Measurements from ENCODE around the gene CAMK2N1.

DNA sequence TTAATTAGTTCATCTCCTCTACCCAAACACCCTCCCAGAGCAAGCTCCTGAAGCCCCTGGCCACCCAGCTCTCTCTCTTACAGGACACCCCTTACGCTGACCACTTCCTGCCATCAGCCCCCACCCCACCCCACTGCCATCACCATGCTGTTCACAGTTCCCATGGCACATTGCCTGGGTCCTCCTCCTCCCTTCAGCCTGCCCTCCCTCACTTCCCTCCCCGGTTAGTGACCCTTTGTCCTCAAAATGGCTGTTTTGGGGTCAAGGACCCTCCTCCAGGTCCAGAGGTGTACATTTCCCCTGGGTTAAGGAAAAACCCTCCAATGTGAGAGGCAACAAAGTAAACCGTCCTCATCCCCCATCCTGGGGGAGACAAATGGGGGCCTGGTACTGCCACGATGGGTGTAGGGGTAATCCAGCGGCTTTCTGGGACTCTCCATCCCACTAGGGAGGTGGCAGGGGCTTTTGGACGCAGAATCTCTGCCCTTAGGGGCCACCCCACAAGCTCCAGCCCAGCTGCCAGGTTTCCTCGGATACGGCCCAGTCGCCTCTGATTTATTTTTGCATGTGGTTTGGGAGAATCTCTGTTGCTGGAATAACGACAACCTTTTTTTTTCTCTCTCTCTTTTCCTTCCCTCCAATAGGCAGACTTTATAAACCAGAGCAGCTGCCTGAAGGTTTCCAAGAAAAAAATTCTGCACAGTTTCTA lies 8.5 kb downstream of the CAMK2N1 start:
- TF ChIP-seq, protein P1, sequence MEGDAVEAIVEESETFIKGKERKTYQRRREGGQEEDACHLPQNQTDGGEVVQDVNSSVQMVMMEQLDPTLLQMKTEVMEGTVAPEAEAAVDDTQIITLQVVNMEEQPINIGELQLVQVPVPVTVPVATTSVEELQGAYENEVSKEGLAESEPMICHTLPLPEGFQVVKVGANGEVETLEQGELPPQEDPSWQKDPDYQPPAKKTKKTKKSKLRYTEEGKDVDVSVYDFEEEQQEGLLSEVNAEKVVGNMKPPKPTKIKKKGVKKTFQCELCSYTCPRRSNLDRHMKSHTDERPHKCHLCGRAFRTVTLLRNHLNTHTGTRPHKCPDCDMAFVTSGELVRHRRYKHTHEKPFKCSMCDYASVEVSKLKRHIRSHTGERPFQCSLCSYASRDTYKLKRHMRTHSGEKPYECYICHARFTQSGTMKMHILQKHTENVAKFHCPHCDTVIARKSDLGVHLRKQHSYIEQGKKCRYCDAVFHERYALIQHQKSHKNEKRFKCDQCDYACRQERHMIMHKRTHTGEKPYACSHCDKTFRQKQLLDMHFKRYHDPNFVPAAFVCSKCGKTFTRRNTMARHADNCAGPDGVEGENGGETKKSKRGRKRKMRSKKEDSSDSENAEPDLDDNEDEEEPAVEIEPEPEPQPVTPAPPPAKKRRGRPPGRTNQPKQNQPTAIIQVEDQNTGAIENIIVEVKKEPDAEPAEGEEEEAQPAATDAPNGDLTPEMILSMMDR (IDR thresholded peaks at IDR 0.05; ENCODE audit: low read depth, low read length): no peak
- TF ChIP-seq EZH2phosphoT487 (IDR thresholded peaks at IDR 0.05; ENCODE audit: low read depth): no peak

Data from OCI-LY3 (cell line).